Naive B cell (primary cell): ENCODE data around the gene KRTAP5-7. TPM values are rescaled to one million over a fixed set of nuclear protein-coding genes. Genes with fewer than 3 reads are reported as not detected.

Source experiments
- ATAC-seq, 2 donors: fragments of 150-1000 bp; cut with Tn5 transposase; 2 replicates each; pipeline ENCODE4 v1.10.0; 2021; ENCODE audit warnings: low read depth in 2 of 2, mild to moderate bottlenecking in 2 of 2, moderate library complexity in 2 of 2
- DNase-seq: peaks from one replicate; pipeline ENCODE4 v3.0.0; 2022
- H3K27ac Mint-ChIP-seq, 6 donors: one replicate each; pipeline ENCODE4 v1.8.0; 2020 to 2022; ENCODE audit warnings: mild to moderate bottlenecking in 6 of 6, mixed read lengths in 6 of 6, moderate library complexity in 5 of 6, inconsistent platforms in 2 of 6
- H3K27me3 Mint-ChIP-seq, 3 donors: one replicate each; pipeline ENCODE4 v1.8.0; 2021 to 2022; ENCODE audit warnings: mixed read lengths in 3 of 3, mild to moderate bottlenecking in 1 of 3
- H3K36me3 Mint-ChIP-seq, 2 donors: one replicate each; pipeline ENCODE4 v1.8.0; 2020 to 2022; ENCODE audit warnings: mixed read lengths in 2 of 2, inconsistent platforms in 1 of 2, mild to moderate bottlenecking in 1 of 2
- H3K4me1 Mint-ChIP-seq, 3 donors: one replicate each; pipeline ENCODE4 v1.8.0; 2020 to 2022; ENCODE audit warnings: mixed read lengths in 3 of 3, inconsistent platforms in 1 of 3, mild to moderate bottlenecking in 1 of 3, moderate library complexity in 1 of 3
- H3K4me3 Mint-ChIP-seq, 8 donors: one replicate each; pipeline ENCODE4 v1.8.0; 2020 to 2022; ENCODE audit warnings: mild to moderate bottlenecking in 8 of 8, mixed read lengths in 8 of 8, moderate library complexity in 8 of 8, inconsistent platforms in 2 of 8
- H3K9me3 Mint-ChIP-seq, 7 donors: one replicate each; pipeline ENCODE4 v1.8.0; 2020 to 2022; ENCODE audit warnings: mixed read lengths in 7 of 7, mild to moderate bottlenecking in 5 of 7, inconsistent platforms in 2 of 7, moderate library complexity in 1 of 7
- polyA plus RNA-seq, 6 donors: library from polyadenylated mRNA; unstranded; fragments of 300-500 nt; fragmentation: Illumina TruSeq; gene quantifications; one replicate each; pipeline ENCODE4 v1.2.3, GENCODE V29; 2021; ENCODE audit warnings: low read depth in 6 of 6

Gene KRTAP5-7
- polyA plus RNA-seq, 6 donors from 2014 or later: not detected

DNA sequence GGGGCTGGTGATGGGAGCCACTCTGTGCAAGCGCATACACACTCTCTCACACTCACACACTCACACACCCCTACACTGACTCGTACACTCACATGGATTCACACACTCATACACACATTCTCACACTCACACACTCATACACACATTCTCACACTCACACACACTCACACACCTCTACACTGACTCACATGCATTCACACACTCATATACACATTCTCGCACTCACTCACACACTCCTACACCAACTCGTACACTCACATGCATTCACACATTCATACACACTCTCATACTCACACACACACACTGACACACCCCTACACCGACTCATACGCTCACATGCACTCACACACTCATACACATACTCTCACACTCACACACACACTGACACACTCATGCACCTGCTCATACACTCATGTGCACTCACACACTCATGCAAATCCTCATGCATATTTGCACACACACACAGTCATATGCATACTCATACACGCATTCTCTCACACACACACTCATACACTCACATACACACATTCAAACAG, 50.5 kb downstream of the KRTAP5-7 start:
- Mint-ChIP-seq H3K4me1 (no peaks in the 10 kb centered on the region), H3K4me3 (no peak overlapping the region), H3K27me3 (peaks cover 15 to 28% (median 19%) of the 10 kb centered on the region in 3 donors), H3K27ac (no peak overlapping the region), H3K36me3 (no peaks in the 10 kb centered on the region), H3K9me3 (no peaks in the 10 kb centered on the region)
- ATAC-seq: no peak
- DNase-seq: no peak

Other genes with a start within 250 kb of the KRTAP5-7 start
- gene DHCR7, start 78.9 kb upstream of the KRTAP5-7 start, polyA plus RNA-seq: 10 to 100 TPM; 10.2 to 19.0 (median 15.3) TPM
- gene NADSYN1, start 74.1 kb upstream of the KRTAP5-7 start, polyA plus RNA-seq: 10 to 100 TPM; 22.2 to 41.6 (median 32.1) TPM
- not detected for gene KRTAP5-8, start 10.8 kb downstream of the KRTAP5-7 start, polyA plus RNA-seq
- gene KRTAP5-9, start 21.2 kb downstream of the KRTAP5-7 start, polyA plus RNA-seq: under 1 TPM in 1 of 6 donors, not detected in 5; 0.27 TPM
- not detected for gene KRTAP5-10, start 38.3 kb downstream of the KRTAP5-7 start, polyA plus RNA-seq
- gene KRTAP5-11, start 55.6 kb downstream of the KRTAP5-7 start, polyA plus RNA-seq: not detected